HPDE6-E6E7 (cell line): ENCODE data around the gene PLTP.
"Not testable (repeated sequence)": the region's sequence is repeated elsewhere in the genome, so short reads cannot be mapped to it uniquely, and the experiment has no call there.

Experiments used
- DNase-seq: peaks from one replicate; pipeline ENCODE4 v3.0.0; 2011; ENCODE audit warnings: missing footprints; ENCODE audit errors: extremely low spot score

The PLTP gene

DNA sequence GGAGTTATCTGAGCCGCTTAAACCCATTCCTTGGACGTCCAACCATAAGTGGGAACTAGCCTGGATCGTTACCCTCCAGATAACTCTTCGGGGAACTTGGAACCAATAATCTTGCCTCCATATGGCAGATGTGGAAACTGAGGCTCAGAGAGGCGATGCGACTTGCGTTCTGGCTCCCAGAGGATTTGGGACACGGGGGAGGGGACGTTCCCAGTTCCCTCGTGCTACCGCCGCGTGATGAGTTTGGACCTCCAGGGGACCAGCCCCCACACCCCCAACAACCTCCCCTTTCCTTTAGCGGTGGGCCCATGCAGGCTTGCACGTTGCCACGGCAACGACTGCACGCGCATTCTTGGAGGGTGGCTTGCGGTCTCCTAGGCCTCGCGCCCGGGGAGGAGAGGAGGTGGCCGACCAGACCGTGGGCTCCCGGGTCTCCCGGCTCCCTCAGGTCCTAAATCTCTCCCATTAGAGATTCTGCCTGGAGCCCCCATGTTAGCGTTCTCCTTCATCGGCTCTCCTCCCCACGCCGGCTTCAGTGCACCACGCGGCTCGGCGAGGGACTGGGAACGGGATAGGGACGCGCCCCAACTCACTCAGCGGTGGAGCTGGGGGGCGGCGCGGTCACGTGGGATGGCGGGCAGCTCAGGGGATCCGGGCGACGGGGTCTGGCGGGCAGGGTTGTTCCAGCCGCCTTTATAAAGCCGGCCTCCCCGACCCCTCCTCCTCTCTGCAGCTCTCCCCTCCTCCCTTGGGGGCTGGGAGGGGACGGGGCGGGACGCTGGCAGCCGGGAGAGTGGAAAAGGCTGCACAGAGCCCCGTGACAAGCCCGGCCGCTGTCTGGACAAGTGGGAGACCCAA is at the start of gene PLTP:
PLTP (minus strand) TSS at position 670 of the 858 bp plus-strand sequence. CDS start 703 bp downstream, outside the sequence.
- DNase-seq: no peak

- no peak for DNase-seq
These were observed 48.1 kb upstream of the PLTP start for GRCh38 chr20:45959956-45960630.

DNA sequence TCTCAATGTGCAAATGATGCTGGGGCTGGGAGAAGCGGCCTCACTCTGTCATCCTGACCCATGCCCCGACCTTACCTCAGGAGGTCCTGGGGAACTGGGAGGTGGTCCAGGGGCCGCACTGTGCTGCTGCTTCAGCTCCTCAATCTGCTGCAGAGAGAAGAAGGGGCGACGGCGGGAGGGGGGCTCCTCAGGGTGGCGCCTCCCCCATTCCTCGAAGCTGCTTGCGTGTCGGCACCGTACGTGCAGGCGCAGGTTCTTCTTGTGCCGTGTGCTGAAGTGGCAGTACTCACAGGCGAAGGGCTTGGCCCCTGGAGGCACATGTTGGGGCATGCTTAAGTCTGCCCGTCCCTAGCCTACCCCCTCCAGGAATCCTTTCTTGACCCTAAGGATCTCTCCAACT is 47.2 kb upstream of the PLTP start:
- no peak for DNase-seq

GRCh38 chr20:45958593-45958992 is 46.6 kb upstream of the PLTP start:
- DNase-seq: no peak

DNA sequence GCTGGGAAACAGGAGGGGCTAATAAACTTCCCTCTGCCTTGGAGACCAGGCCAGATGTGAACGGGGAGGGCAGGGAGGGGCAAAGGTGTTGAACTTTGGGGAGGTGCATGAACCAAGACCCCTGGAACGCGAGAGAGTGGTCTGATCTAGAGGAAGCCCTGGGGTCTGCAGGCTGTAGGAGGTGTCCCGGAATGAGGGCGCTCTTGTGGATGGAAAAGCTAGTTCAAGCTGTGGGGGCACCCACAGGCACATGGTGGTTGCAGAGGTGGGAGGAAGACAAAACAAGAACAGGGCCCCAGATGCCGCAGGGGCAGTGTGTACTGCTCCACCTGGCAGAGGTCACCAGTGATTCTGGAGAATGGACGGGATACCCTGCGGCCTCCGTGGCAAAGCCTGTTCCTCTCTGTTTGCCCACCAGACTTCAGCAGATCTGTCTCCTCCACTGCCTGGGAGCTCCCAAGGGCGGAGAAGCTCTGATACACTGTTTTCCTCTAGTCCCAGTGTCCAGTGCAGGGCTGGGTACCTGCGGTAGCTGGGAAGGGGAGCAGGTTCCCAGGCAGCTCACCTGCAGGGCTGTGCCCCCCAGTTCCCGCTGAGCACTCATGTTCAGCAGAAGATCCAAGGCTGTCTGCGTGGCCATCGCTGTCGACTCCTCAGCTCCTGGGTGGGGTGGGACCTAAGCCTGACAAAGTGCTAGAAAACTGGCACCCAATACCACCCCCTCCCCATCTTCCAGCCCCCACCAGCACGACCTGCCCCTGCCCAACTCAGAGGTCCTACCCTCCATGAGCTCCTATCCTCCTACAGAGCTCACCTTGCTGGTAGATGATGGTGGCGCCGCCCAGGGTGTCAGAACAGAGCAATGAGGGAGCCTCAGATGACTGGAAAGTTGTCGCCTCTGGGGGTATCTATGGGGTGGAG is 45.3 kb upstream of the PLTP start:
- DNase-seq: no peak

GRCh38 chr20:45956326-45956725 is 44.4 kb upstream of the PLTP start:
- DNase-seq: not testable (repeated sequence)

GRCh38 chr20:45953672-45954071 is 41.7 kb upstream of the PLTP start:
- no peak for DNase-seq

DNA sequence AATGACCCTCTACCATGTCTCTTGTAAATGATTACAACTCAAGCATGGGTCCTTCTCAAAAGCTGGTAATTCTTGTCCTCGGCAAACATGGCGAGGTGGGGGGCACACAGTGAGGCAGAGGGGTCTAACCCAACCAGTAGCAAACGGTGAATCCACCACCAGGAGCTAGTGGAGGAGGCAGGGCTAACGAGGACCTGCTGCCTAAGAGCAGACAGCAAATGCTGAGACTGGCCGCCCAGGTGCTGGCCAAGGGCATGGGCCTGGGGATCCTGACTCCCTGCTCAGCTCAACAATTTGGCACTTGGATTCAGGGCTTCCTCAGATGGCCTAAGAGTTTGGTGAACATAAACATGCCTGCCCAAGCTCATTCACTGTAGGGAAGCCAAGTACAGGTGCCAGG is 40.9 kb upstream of the PLTP start:
- DNase-seq: no peak

DNA sequence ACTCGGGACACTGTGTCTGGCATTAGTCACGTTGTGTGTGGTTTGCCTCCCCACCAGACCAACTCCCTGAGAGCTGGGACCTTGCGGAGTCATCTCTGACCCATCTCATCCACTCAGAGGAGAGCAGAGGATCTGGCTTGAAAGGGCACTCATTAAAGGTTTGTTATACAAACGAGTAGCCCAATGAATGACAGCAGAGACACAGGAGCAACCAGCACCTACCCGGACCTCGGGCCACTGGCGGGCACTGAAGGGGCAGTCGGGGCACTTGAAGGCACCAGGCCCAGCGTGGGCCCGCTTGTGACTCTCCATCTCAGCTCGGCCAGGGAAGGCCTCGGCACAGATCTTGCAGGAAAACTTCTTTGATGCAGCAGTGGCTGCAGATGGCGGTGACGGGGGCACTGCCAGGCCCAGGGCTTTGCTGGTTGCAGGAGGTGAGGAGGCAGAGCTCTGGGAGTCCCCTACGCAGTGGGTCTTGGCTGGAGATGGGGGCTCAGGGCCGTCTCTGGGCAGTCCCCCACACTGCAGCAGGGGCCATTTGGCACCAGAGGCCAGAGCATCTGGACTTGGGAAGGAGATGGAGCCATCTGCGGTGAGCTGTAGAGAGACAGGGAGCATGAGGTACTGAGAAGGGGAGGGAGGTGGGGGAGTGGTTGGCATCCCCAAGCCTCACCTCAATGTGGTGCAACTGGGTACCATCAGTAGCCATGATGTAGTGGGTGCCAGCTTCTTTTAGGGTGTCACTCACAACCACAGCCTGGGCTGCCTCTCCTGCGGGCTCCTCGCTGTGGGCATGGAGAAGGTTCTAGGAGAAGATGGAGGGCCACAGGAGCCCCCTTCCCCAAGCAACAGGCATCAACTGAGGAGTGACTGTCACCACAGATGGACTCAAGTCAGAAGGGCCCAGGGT is 40.2 kb upstream of the PLTP start:
- no peak for DNase-seq

- no peak for DNase-seq
These were observed 38.3 kb upstream of the PLTP start for GRCh38 chr20:45950330-45950646.

DNA sequence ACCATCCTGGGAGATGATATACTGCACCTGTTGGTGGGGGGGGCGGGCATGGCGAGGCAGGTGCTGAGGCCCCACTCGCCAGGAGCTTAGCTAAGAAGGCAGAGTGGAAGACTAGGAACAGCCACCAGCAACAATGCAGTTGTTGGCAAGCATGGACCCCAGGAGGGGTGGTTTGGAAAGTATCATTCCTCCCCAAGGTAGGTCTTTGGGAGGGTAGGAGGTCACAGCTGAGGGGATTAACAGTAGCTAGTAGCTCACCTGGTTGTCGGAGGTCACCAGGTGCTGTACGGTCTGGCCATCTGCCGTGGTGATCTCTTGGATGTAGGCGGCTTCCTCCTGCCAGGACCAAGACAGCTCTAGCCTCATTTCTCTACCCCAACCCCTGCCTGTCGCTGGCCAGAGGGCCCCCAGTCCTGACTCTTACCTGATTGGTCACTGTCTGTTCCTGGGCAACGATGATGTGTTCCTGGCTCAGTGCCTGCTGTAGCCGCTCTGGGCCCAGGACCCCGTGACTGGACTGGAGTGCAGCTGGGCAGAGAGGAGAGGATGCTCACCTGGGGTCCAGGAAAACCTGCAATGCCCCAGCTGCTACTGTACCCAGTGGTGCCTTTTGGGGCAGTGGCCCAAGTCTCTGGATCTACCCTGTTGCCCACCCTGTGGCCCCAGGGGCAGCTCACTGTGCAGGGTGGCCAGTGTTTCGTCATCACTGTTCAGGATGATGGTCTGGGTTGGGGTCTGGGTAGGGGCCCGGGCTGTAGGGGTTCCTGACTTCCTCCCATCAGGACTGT is 37.8 kb upstream of the PLTP start:
- no peak for DNase-seq

DNA sequence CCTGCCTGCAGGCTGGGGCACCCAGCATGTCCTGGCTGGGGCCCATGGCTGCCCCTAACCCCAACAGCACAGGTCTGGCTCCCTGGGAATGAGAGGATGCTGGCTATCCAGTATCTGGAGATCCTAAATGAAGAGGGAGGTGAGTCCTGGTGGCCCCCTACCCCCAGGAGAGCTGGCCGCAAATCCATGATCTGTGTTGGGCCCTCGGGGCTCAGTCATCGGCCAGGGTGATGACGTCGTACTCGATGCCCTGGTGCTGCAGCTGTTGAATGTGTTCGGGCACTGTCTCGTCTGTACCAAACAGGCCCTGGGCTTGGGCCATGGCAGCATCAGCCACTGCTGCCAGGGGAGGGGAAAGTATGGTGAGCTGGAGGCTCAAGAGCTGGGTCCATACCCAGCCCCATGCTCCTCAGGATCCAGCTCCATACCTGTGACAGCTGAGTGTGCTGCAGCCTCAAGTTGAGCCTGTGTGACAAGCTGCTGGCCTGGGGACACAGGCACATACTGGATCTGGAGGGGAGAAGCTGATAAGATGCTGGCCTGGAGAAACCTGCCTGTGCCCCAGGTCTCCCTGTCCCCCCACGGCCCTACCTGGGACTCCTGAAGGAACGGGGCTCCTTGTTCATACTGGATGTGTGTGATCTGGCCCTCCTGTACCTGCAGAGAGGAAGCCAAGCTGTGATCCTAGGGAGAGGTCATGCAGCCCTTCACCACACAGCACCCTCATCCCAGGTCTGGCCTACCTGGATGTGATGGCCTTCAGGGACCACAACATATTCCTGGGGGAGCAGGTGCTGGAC is 37.0 kb upstream of the PLTP start:
- DNase-seq: no peak

GRCh38 chr20:45948261-45948733 is 36.3 kb upstream of the PLTP start:
- DNase-seq: no peak

DNA sequence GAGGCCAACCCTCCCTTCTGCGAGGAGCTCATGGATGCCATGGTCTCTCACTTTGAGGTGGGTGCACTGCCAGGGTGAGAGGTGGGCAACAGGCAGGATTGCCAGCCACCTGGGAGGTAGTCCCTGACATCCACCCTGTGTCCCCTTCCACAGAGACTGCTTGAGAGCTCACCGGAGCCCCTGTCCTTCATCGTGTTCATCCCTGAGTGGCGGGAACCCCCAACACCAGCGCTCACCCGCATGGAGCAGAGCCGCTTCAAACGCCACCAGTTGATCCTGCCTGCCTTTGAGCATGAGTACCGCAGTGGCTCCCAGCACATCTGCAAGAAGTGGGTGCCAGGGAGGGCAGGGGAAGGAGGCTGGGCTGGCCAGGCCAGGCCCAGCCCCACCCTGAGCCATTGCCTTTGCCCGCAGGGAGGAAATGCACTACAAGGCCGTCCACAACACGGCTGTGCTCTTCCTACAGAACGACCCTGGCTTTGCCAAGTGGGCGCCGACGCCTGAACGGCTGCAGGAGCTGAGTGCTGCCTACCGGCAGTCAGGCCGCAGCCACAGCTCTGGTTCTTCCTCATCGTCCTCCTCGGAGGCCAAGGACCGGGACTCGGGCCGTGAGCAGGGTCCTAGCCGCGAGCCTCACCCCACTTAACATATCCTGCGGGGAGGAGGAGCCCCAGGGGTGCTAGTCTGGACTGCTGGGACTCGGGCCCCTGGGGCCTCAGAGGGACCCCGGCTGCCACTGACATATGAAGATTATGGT is 35.3 kb upstream of the PLTP start:
- DNase-seq: no peak

GRCh38 chr20:45946149-45946970 is 34.4 kb upstream of the PLTP start:
- no peak for DNase-seq

GRCh38 chr20:45945678-45946148 is 33.8 kb upstream of the PLTP start:
- DNase-seq: no peak

- DNase-seq: no peak
These were observed 33.2 kb upstream of the PLTP start for GRCh38 chr20:45944965-45945677.
